Ovary (tissue), 9 donors: ENCODE results near the gene CCN6. TPM values are rescaled to one million over a fixed set of nuclear protein-coding genes. Genes with fewer than 3 reads are reported as not detected.

ENCODE experiments used
- DNase-seq, 5 donors: peaks; one replicate each; pipeline ENCODE4 v3.0.0-alpha.2; 2019 to 2020
- H3K27ac ChIP-seq, 2 donors: fragments of 200-600 bp; one replicate each; pipeline versions ENCODE4 v1.5.1 to v1.8.0; 2019 to 2022
- H3K27me3 ChIP-seq: fragments of 200-600 bp; one replicate; pipeline ENCODE4 v1.8.0; 2022
- H3K36me3 ChIP-seq: fragments of 200-600 bp; sonication (generic); one replicate; pipeline ENCODE4 v1.5.1; 2019
- H3K4me1 ChIP-seq: one replicate; pipeline ENCODE4 v1.8.1; 2013; ENCODE audit warnings: mild to moderate bottlenecking, moderate library complexity; ENCODE audit not compliant: insufficient read depth
- H3K4me3 ChIP-seq: fragments of 200-600 bp; sonication (generic); one replicate; pipeline ENCODE4 v1.5.1; 2017
- H3K9me3 ChIP-seq, 2 donors: fragments of 200-600 bp in 1 of 2; sonication (generic) in 1 of 2; one replicate each; pipeline versions ENCODE4 v1.5.1 to v1.8.1; 2013 to 2019; ENCODE audit warnings: mild to moderate bottlenecking in 1 of 2, moderate library complexity in 1 of 2
- EP300 ChIP-seq: sonication (generic); formaldehyde crosslinking; IDR thresholded peaks from one replicate; pipeline ENCODE4 v1.6.1; 2017; ENCODE audit warnings: antibody characterized with exemption
- POLR2A ChIP-seq: fragments of 450-650 bp; IDR thresholded peaks from one replicate; pipeline ENCODE4 v1.6.1; 2017; ENCODE audit warnings: antibody characterized with exemption, mild to moderate bottlenecking, moderate library complexity
- WGBS, 3 donors: extraction: QIAGEN DNeasy Blood & Tissue Kit in 1 of 3; methylation state at CpG; one replicate each; pipeline versions ENCODE4 v1.1.5 to v1.1.7; 2013 to 2017; 5-methylcytosine and 5-hydroxymethylcytosine counted together
- intact Hi-C, 4 donors: fragments of 100-400 bp; cut with DNase I; formaldehyde crosslinking; loops; one replicate each; pipeline versions ENCODE4 v1.11.0 to v1.15.1; 2022 to 2023
- polyA plus RNA-seq, 2 donors: library from polyadenylated mRNA; stranded (reverse); fragments of 200-250 nt in 1 of 2; fragments of 350-450 nt in 1 of 2; fragmentation: Illumina TruSeq in 1 of 2; extraction: RNeasy Lipid Tissue Mini Kit (QIAGEN cat#74804) in 1 of 2; gene quantifications; one replicate each; pipeline ENCODE4 v1.2.3, GENCODE V29; 2013 to 2014
- total RNA-seq, 7 donors: library from RNA; depleted of rRNA in 2 of 7; stranded (reverse); fragments of >200 nt in 2 of 7; fragmentation: NEBNext Ultra II Directional in 3 of 7; extraction: Animal tissue kit (Norgen Biotek cat#: 25700) in 3 of 7; gene quantifications; one replicate each; pipeline versions ENCODE4 v1.1.0 to v1.2.4, GENCODE V29; 2016 to 2023
- TF ChIP-seq, protein P1 (sequence below), 3 donors: fragments of 450-650 bp in 2 of 3; fragments of 200-600 bp in 1 of 3; IDR thresholded peaks; one replicate each; pipeline versions ENCODE4 v1.5.1 to v1.8.0; 2016 to 2022; ENCODE audit warnings: antibody characterized with exemption in 3 of 3, mild to moderate bottlenecking in 1 of 3
- donor health status: DM: no; HTN: no; CAD: no; lungs with moderate emphysema.
- donor health status: DM: no; HTN: no; CAD: no.
- donor health status: Bipolar disorder and iron deficiency.
- donor health status: DM: yes; HTN: yes; CAD: no.
- donor health status: DM: no; HTN: no; CAD: no.
- donor health status: DM: yes; HTN: yes; CAD: no.

CCN6 gene
- total and polyA plus RNA-seq, 9 donors: 0.25 to 2.2 (median 1.3) TPM; not detected in 6

DNA sequence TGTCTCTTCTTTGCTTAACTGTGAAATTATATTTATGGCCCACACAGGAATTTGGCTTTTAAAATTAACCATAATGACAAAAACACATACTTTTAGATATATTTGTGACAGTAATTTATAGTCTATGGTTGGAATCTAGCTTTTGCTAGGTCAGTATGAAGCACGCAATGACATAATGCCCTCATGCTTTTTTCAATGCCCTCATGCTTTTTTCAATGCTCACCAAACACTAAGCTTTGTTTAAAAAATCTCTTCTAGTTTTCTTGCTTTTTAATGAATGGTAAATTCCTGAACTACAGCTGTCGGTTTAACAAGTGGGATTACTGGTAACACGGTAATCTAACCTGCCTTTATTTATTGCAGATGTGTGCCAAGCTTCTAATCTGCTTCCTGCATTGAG lies 12.7 kb downstream of the CCN6 start:
- H3K4me3 ChIP-seq: no peak overlapping the region
- no peak for TF ChIP-seq EP300
- no peak for TF ChIP-seq POLR2A
- TF ChIP-seq, protein P1, sequence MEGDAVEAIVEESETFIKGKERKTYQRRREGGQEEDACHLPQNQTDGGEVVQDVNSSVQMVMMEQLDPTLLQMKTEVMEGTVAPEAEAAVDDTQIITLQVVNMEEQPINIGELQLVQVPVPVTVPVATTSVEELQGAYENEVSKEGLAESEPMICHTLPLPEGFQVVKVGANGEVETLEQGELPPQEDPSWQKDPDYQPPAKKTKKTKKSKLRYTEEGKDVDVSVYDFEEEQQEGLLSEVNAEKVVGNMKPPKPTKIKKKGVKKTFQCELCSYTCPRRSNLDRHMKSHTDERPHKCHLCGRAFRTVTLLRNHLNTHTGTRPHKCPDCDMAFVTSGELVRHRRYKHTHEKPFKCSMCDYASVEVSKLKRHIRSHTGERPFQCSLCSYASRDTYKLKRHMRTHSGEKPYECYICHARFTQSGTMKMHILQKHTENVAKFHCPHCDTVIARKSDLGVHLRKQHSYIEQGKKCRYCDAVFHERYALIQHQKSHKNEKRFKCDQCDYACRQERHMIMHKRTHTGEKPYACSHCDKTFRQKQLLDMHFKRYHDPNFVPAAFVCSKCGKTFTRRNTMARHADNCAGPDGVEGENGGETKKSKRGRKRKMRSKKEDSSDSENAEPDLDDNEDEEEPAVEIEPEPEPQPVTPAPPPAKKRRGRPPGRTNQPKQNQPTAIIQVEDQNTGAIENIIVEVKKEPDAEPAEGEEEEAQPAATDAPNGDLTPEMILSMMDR (IDR thresholded peaks at IDR 0.05): no peak
- no peak overlapping the region for H3K27ac ChIP-seq
- no peak for DNase-seq
- intact Hi-C loops: no loop called here
- H3K27me3 ChIP-seq: no peaks in the 10 kb centered on the region
- H3K4me1 ChIP-seq: no peaks in the 10 kb centered on the region
- H3K9me3 ChIP-seq: no peaks in the 10 kb centered on the region
- no peaks in the 10 kb centered on the region for H3K36me3 ChIP-seq
- WGBS, 3 donors: 78 to 84% (median 83%) methylated on average over 3 of the region's 3 CpGs

GRCh38 chr6:112081569-112081968 lies 27.7 kb downstream of the CCN6 start:
- intact Hi-C loops: no loop called here
- H3K27ac ChIP-seq: no peak overlapping the region
- H3K4me1 ChIP-seq: no peaks in the 10 kb centered on the region
- TF ChIP-seq, protein P1 (IDR thresholded peaks at IDR 0.05): no peak
- TF ChIP-seq POLR2A (no peak), EP300 (no peak)
- DNase-seq: no peak
- H3K36me3 ChIP-seq: no peaks in the 10 kb centered on the region
- WGBS, 3 donors: 90 to 94% (median 93%) methylated on average over 4 of the region's 4 CpGs
- no peaks in the 10 kb centered on the region for H3K9me3 ChIP-seq
- no peaks in the 10 kb centered on the region for H3K27me3 ChIP-seq
- no peak overlapping the region for H3K4me3 ChIP-seq

- no peaks in the 10 kb centered on the region for H3K9me3 ChIP-seq
- TF ChIP-seq, protein P1 (IDR thresholded peaks at IDR 0.05): no peak
- no peak for TF ChIP-seq POLR2A
- no peak for TF ChIP-seq EP300
- no peak overlapping the region for H3K27ac ChIP-seq
- H3K27me3 ChIP-seq: no peaks in the 10 kb centered on the region
- no peak for DNase-seq
- no peaks in the 10 kb centered on the region for H3K4me1 ChIP-seq
- intact Hi-C loops: no loop called here
- no peak overlapping the region for H3K4me3 ChIP-seq
- WGBS, 3 donors: 80 to 85% (median 83%) methylated on average over 8 of the region's 8 CpGs
- no peaks in the 10 kb centered on the region for H3K36me3 ChIP-seq
These were observed 31.6 kb downstream of the CCN6 start for GRCh38 chr6:112085286-112086065.

DNA sequence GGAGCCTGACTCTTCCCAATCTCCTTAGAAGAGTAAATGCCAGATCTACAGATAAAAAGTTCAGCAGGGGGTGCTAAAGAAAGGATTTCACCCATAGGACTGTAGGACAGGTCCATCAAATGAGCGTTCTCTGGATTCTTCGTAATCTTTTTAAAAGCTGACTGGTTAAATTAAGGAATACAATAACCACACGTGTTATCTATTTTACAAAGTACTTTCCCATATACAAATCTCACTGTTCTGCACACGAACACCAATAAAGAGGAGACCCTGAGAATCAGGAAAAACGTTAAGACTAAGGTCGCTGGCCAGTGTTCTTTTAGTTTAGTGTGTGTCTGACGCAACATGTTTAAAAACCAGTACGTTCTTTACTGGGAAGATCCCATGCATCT lies 32.8 kb downstream of the CCN6 start:
- Histone ChIP-seq H3K4me1 (no peaks in the 10 kb centered on the region), H3K27me3 (no peaks in the 10 kb centered on the region), H3K4me3 (peak overlapping the region; percentile 75), H3K9me3 (no peaks in the 10 kb centered on the region), H3K36me3 (no peaks in the 10 kb centered on the region), H3K27ac (peak overlapping the region in 1 of 2 donors; percentile 50)
- TF ChIP-seq, protein P1 (IDR thresholded peaks at IDR 0.05): no peak
- TF ChIP-seq EP300: no peak
- no peak for TF ChIP-seq POLR2A
- intact Hi-C loops: no loop called here
- no peak for DNase-seq
- 0 to 1% (median 1%) methylated on average over 8 of the region's 8 CpGs for WGBS, 3 donors
